Upper lobe of left lung (tissue), 6 donors: ENCODE data around the gene AVEN. TPM values are rescaled to one million over a fixed set of nuclear protein-coding genes. Genes with fewer than 3 reads are reported as not detected.

Source experiments
- ATAC-seq, 2 donors: fragments of 200-7000 bp; cut with Tn5 transposase; one replicate each; pipeline ENCODE4 v1.9.1; 2022; ENCODE audit warnings: mild to moderate bottlenecking in 2 of 2, moderate library complexity in 2 of 2; ENCODE audit not compliant: low FRiP score in 2 of 2
- DNase-seq, 2 donors: peaks; one replicate each; pipeline ENCODE4 v3.0.0-alpha.2; 2019 to 2020
- H3K27ac ChIP-seq, 4 donors: fragments of 200-600 bp; sonication (generic); one replicate each; pipeline ENCODE4 v1.5.1; 2016 to 2019
- H3K27me3 ChIP-seq, 4 donors: fragments of 200-600 bp; sonication (generic); one replicate each; pipeline ENCODE4 v1.5.1; 2017 to 2019
- H3K36me3 ChIP-seq, 4 donors: fragments of 200-600 bp; sonication (generic); one replicate each; pipeline ENCODE4 v1.5.1; 2016 to 2019
- H3K4me1 ChIP-seq, 4 donors: fragments of 200-600 bp; sonication (generic); one replicate each; pipeline ENCODE4 v1.5.1; 2018 to 2019
- H3K4me3 ChIP-seq, 4 donors: fragments of 200-600 bp; sonication (generic); one replicate each; pipeline ENCODE4 v1.5.1; 2017 to 2019; ENCODE audit warnings: mild to moderate bottlenecking in 2 of 4, moderate library complexity in 1 of 4
- H3K9me3 ChIP-seq, 4 donors: fragments of 200-600 bp; sonication (generic); one replicate each; pipeline ENCODE4 v1.5.1; 2018 to 2019
- CTCF ChIP-seq, 6 experiments: fragments of 450-650 bp in 4 of 6; fragments of 200-600 bp in 2 of 6; sonication (generic) in 2 of 6; IDR thresholded peaks; one replicate each; pipeline ENCODE4 v1.5.1; 2016 to 2019; ENCODE audit warnings: antibody characterized with exemption in 6 of 6
- EP300 ChIP-seq, 4 donors: sonication (generic); formaldehyde crosslinking; IDR thresholded peaks; one replicate each; pipeline ENCODE4 v1.5.1; 2017; ENCODE audit warnings: antibody characterized with exemption in 4 of 4, control low read depth in 2 of 4
- POLR2A ChIP-seq, 4 donors: fragments of 450-650 bp; IDR thresholded peaks; one replicate each; pipeline ENCODE4 v1.5.1; 2016 to 2017; ENCODE audit warnings: antibody characterized with exemption in 4 of 4, mild to moderate bottlenecking in 2 of 4
- POLR2AphosphoS5 ChIP-seq, 2 donors: sonication (generic); formaldehyde crosslinking; IDR thresholded peaks; one replicate each; pipeline ENCODE4 v1.5.1; 2017; ENCODE audit warnings: antibody characterized with exemption in 2 of 2
- WGBS, 2 donors: methylation state at CpG; one replicate each; pipeline ENCODE4 v1.1.5; 2017 to 2018; 5-methylcytosine and 5-hydroxymethylcytosine counted together
- total RNA-seq, 6 donors: library from RNA; depleted of rRNA in 4 of 6; stranded (reverse); fragments of >200 nt in 4 of 6; gene quantifications; one replicate each; pipeline versions ENCODE4 v1.1.0 to v1.2.1, GENCODE V29; 2016 to 2021
- donor health status: DM: no; HTN: no; CAD: no; lungs with moderate emphysema.
- donor health status: DM: no; HTN: yes; CAD: no; lungs with severe emphysema.

Gene AVEN
- total RNA-seq, 6 donors from 2014 or later, result 6.9 to 38.8 (median 9.9) TPM

- Histone ChIP-seq H3K9me3 (peaks cover 0 to 5% (median 0%) of the 10 kb centered on the region in 4 donors), H3K4me1 (no peaks in the 10 kb centered on the region), H3K27ac (no peak overlapping the region), H3K4me3 (no peak overlapping the region), H3K36me3 (no peaks in the 10 kb centered on the region), H3K27me3 (no peaks in the 10 kb centered on the region)
- 93 to 94% methylated on average over 7 of the region's 7 CpGs for WGBS, 2 donors
- TF ChIP-seq CTCF (IDR thresholded peaks at IDR 0.05) (no peak), POLR2A (IDR thresholded peaks at IDR 0.05) (no peak), POLR2AphosphoS5 (IDR thresholded peaks at IDR 0.05) (no peak), EP300 (IDR thresholded peaks at IDR 0.05) (no peak)
- ATAC-seq (no peak), DNase-seq (no peak)
Observed at GRCh38 chr15:33831646-33832045, 207.4 kb downstream of the AVEN start.

GRCh38 chr15:33830351-33830750 lies 208.7 kb downstream of the AVEN start:
- no peak for ATAC-seq
- DNase-seq, result no peak
- H3K9me3 ChIP-seq, result peaks cover 0 to 5% (median 0%) of the 10 kb centered on the region in 4 donors
- TF ChIP-seq POLR2AphosphoS5 (IDR thresholded peaks at IDR 0.05) (no peak), EP300 (IDR thresholded peaks at IDR 0.05) (no peak), POLR2A (IDR thresholded peaks at IDR 0.05) (no peak), CTCF (IDR thresholded peaks at IDR 0.05) (no peak)
- no peak overlapping the region for H3K27ac ChIP-seq
- no peak overlapping the region for H3K4me3 ChIP-seq
- no peaks in the 10 kb centered on the region for H3K27me3 ChIP-seq
- no peaks in the 10 kb centered on the region for H3K36me3 ChIP-seq
- WGBS, 2 donors, result 63 to 80% methylated on average over 4 of the region's 4 CpGs
- no peaks in the 10 kb centered on the region for H3K4me1 ChIP-seq

- DNase-seq (no peak), ATAC-seq (no peak)
- Histone ChIP-seq H3K27me3 (no peaks in the 10 kb centered on the region), H3K36me3 (no peaks in the 10 kb centered on the region), H3K9me3 (peaks cover 0 to 5% (median 0%) of the 10 kb centered on the region in 4 donors), H3K4me1 (no peaks in the 10 kb centered on the region), H3K27ac (no peak overlapping the region), H3K4me3 (no peak overlapping the region)
- 88 to 90% methylated on average over 4 of the region's 4 CpGs for WGBS, 2 donors
- TF ChIP-seq POLR2A (IDR thresholded peaks at IDR 0.05) (no peak), EP300 (IDR thresholded peaks at IDR 0.05) (no peak)
Observed at GRCh38 chr15:33826201-33826600, 212.8 kb downstream of the AVEN start.

GRCh38 chr15:33825453-33825852 lies 213.6 kb downstream of the AVEN start:
- 91 to 93% methylated on average over 8 of the region's 8 CpGs for WGBS, 2 donors
- Histone ChIP-seq H3K4me1 (no peaks in the 10 kb centered on the region), H3K27ac (no peak overlapping the region), H3K36me3 (no peaks in the 10 kb centered on the region), H3K9me3 (peaks cover 0 to 5% (median 0%) of the 10 kb centered on the region in 4 donors), H3K4me3 (no peak overlapping the region), H3K27me3 (no peaks in the 10 kb centered on the region)
- DNase-seq (no peak), ATAC-seq (no peak)
- no peak for TF ChIP-seq POLR2AphosphoS5 (IDR thresholded peaks at IDR 0.05)
- no peak for TF ChIP-seq EP300 (IDR thresholded peaks at IDR 0.05)
- TF ChIP-seq POLR2A (IDR thresholded peaks at IDR 0.05), result no peak
- TF ChIP-seq CTCF (IDR thresholded peaks at IDR 0.05), result no peak

- ATAC-seq (no peak), DNase-seq (no peak)
- Histone ChIP-seq H3K27me3 (no peaks in the 10 kb centered on the region), H3K4me3 (no peak overlapping the region), H3K27ac (no peak overlapping the region), H3K9me3 (no peaks in the 10 kb centered on the region), H3K4me1 (no peaks in the 10 kb centered on the region), H3K36me3 (no peaks in the 10 kb centered on the region)
- 83 to 84% methylated on average over 3 of the region's 3 CpGs for WGBS, 2 donors
- TF ChIP-seq CTCF (IDR thresholded peaks at IDR 0.05) (no peak), POLR2AphosphoS5 (IDR thresholded peaks at IDR 0.05) (no peak), POLR2A (IDR thresholded peaks at IDR 0.05) (no peak), EP300 (IDR thresholded peaks at IDR 0.05) (no peak)
Observed at GRCh38 chr15:33823119-33823518, 215.9 kb downstream of the AVEN start.
